HG03342 (cell line): ENCODE measurements around the gene SPCS1.

Experiments
- ATAC-seq: cut with Tn5 transposase; IDR thresholded peaks from one replicate; pipeline ENCODE4 v1.9.1; 2021; ENCODE audit warnings: mild to moderate bottlenecking, moderate library complexity; ENCODE audit not compliant: unreplicated experiment

SPCS1 gene

DNA sequence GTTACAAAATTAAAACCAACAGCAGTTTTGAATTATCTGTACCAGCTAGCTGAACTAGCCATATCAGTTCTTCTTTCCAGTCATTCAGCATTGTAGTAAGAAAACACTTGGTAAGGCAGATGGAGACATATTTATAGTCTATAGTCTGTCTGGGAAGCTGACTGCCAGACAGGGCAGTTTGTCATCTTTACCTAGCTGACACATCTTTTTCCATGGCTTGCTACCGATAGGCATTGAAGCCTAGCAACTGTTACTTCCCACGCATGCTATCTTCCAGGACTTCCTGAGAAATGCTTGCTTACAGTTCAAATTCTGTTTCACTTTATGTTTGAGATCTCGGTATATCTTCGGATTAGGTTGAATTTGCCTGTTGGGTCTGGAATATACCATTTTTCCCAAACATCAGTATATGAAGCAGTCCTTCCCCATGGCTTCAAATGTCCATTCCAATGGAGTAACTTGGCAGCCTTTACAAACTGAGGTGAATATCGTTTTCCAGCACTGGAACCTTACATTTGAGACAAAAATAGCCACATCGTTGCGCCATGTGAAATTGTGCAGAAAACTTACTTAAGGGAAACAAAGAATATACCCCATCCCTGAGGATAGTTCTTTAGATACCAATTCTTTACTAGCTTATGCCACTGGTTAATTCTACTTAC is 11.2 kb upstream of the SPCS1 start:
- no peak for ATAC-seq

DNA sequence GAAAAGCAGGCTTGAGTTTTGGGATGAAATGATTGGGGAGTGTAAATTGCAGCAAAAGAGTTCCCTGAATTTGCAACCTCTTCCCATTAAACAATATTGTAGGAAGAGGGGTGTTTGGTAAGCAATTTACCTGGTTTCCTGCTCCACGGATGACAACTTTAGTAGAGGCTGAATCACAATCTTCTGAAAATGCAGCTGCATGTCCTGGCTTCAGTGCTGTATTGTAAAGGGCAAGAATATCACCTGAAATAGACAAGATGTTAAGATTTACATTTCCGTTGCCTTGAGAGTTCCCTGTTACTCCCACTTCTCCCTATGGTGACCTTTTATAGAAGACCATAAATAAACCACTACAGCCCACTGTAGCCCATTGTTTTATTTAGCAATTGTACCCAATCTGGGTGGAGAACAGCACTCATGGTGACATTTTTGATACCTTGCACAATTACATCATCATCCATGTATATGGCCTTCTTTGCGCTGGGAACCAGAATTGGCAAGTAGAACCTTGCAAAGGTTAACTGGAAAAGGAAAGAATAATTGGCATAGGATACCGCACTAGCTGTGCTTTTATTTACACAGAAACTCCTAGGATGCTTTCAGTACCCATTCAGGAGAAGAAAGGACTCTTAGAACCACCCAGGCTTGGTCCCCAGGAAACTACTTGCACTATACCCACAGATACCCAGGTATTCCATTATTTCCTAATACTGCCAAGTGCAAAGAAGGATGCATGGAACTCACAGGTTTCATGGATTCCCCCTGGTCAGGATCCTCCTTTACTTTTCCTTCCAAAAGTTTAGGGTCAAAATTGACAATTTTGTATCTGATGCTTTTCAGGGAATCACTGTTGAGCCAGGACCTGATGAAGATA is 9.9 kb upstream of the SPCS1 start:
- ATAC-seq: no peak

GRCh38 chr3:52696830-52697631 is 8.9 kb upstream of the SPCS1 start:
- ATAC-seq: no peak

DNA sequence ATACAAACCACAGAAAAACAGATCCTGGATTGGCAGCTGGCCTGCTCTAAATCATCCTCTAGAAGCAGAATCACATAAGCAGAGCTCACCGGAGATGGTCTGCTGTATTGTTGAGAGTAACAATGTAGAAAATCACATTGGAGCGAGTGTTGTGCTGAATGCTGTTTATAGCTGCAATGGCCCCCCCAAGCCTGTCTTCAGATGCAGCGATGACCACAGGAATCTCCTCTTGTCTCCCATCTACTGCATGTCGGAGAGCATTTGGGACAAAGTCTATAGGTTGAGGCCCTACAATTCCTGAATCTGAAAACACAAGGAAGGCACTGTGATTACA is 8.3 kb upstream of the SPCS1 start:
- no peak for ATAC-seq

DNA sequence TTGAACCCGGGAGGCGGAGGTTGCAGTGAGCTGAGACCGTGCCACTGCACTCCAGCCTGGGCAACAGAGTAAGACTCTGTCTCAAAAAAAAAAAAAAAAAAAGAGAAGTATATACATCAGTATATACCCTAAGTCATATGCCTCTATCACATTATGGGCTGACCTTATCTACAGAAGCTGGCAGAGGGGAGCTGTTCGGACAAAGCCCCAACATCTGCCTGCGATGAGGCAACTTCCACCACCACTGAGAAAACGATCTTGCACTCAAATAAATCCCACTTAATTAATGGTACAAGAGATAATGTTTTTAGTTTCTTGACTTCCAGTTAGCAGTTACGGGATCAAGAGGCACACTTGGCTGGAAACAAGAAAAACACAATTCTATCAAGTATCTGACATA is 2.6 kb upstream of the SPCS1 start:
- ATAC-seq: no peak

DNA sequence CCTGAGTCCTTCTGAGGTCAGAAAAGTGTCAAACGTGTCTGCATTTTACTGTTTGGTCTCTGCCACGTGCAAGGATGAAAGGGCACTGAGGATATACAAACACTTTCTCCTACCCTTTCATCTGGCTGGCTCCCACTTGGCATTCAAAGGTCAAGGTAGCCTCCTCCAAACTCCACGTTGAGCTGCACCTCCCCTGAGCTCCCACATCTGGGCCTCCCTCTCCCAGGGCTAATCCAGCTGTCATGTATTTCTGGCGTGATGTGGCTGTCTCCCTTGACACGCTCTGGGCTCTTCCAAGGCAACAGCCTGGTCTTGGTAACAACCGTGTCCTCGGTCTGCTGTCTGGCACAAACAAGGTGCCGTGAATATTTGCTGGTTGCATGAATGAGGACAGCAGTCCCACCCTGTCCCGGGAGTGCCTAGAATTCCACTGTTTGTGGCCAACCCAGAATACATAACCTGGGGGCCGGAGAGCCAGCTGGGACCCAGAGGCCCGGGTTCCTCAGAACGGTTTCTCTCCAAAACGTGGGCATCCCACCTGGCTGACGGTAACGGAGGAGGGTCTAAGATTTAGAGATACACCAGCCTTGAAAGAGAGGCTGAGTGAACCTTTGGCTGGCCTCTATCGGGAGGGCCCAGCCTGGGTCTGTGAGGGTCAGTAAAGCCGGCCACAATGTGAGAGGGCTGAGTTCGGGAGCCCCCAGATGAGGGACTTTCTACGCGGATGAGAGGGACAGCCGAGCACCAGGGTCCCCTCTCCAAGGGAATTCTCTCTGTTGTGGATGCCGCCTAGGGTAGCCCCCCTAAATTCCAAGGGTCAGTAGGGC is 1.1 kb upstream of the SPCS1 start:
- ATAC-seq: peak; percentile 1

DNA sequence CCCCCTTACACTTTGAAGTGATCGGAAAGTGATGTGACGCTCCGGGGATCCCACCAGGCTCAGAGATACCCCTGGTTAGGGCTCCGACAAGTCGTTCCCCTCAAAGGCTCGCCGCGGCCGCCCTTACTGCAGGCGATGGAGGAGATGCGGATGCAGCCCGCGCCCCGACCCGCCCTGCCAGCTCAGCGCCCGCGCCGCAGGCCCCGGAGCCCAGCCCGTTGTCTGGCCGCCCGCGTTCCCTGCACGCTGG is 543 bp upstream of the SPCS1 start:
- no peak for ATAC-seq

DNA sequence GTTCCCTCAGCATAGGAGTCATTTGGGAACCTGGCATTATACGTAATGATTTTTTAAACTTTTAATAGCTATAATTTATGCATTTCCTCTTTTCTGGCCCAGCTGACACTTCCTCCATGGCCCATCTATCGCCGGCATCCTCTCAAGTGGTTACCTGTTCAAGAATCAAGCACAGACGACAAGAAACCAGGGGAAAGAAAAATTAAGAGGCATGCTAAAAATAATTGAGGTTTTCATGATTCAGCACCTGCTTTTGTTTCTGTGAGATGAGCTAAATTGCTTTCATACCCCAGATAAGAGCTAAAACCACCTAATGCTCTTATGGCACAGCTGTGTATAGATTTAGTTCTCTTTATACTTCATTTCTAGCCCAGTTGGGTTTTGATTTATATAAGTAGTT is 1.7 kb downstream of the SPCS1 start:
- no peak for ATAC-seq

DNA sequence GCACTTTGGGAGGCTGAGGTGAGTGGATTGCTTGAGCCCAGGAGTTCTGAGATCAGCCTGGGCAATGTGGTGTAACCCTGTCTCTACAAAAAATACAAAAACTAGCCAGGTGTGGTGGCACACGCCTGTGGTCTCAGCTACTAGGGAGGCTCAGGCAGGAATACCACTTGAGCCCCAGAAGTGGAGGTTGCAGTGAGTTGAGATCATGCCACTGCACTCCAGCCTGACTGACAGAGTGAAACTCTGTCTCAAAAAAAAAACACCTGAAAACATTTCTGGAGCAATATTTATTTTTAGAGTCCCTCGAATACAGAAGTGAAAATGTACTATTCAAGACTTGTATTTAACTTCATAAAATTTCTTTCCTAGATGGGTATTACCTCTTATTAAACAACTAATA is 4.6 kb downstream of the SPCS1 start:
- no peak for ATAC-seq

DNA sequence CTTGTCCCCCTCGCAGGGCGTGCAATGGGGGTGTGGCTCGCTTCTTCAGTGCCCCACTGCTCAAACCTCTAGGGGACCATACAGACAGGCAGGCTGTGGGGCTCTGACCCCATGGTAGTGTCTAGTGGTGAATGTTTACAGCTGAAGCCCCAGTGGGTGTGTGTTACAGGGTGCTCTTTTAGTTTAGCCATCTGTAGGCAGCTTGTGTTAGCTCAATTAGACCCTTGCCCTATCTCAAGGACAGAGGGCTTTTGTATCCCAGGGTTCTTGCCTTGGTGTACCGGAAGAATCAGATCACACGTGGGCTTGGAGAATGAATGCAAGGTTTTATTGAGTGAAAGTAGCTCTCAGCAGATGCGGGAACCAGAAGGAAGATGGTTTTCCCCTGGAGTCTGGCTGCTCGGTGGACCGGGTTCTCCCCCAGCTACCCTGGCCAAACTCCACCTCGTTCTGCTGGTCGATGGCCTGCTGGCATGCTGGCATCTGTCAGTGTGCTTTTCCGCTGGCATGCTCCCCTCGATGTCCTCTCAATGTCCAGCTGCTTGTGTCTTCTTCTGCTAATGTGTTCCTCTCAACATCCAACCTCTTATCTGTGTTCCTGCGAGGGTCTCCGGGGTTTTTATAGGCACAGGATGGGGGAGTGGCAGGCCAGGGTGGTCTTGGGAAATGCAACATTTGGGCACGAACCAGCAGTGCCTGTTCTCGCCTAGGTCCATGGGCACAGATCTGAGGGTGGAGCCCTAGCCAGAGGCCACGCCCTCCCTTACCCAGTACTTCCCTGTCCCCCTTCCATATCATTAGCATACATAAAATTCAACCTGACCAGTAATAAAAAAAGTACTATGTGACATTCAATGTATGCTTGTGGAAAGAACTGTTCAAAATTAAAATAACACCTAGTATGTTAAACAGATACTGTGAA is 6.6 kb downstream of the SPCS1 start:
- no peak for ATAC-seq

DNA sequence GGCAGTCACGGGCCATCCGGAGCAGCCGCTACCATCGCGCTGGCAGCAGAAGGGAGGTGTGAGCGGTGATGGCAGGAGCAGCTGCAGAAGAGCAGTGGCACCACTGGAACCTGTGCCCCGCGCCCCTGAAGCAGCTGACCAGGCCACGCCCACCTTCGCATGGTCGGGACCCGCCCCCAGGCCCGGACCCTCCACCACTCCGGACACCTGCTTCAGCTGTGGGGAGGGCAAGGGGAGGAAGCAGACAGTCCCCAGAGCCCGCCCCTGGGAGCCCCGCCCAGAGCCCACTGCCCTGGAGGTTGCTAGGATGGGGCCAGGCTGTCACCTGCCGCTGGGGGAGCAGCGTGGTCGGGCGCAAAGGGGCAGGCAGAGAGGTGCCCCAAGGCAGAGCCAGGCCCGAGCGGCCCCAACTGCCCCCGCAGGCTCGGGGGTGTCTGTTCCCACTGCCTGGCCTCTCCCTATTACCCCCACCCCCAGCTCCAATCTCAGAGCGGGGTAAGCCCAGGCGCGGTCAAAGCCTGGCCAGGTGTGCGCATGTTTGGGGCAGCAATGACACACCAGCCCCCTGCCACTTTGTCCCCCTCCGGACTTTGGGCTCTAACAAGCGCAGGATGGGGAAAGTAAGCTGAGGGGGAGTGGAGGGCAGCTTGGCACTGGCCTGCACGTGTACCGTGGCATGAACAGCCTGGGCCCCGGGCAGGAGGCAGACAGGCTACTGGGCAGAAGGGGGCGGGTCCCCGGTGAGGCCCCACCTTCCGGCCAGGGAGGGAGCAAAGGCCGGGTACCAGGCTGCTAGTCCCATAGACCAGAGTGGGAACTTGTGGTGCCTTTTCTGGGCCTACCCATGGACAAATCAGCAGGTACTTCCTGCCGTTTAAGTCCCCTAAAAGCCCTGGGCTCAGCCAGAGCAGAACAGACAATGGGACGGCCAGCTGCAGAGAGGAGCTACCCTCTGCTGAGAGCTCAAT is 8.7 kb downstream of the SPCS1 start:
- no peak for ATAC-seq

DNA sequence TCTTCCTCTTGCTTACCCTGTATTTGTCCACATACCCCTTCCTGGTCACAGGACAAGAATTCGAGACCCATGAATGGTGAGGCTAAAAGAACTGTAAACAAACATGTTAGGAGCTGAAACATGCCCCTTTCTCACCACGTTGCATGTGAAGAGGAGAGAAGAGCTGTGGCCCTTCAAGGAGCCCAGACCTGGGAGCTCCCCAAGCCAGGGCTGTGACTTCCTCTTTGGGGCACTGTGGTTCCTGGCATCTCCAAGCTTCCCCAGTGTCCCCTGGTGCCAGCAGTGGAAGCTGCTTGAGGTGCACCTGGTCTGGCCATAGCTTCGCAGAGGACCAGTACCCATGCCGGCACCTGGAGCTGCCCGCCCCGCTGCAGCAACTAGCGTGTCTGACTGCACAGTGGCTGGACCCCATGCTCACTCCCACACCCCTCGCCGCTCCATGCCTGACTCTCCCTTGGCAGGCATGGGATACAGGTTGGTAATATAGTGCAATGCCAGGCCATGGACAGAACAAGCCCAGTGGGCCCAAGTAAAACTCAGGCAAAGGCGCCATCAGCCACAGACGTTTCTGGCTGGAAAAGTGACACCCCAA is 9.9 kb downstream of the SPCS1 start:
- ATAC-seq: no peak

- no peak for ATAC-seq
These were observed 13.7 kb downstream of the SPCS1 start for GRCh38 chr3:52719618-52720017.

- no peak for ATAC-seq
These were observed 15.3 kb downstream of the SPCS1 start for GRCh38 chr3:52721002-52721729.

GRCh38 chr3:52721730-52722008 is 15.8 kb downstream of the SPCS1 start:
- ATAC-seq: no peak

GRCh38 chr3:52722491-52722890 is 16.6 kb downstream of the SPCS1 start:
- ATAC-seq: no peak

- ATAC-seq: no peak
These were observed 18.0 kb downstream of the SPCS1 start for GRCh38 chr3:52723935-52724334.

DNA sequence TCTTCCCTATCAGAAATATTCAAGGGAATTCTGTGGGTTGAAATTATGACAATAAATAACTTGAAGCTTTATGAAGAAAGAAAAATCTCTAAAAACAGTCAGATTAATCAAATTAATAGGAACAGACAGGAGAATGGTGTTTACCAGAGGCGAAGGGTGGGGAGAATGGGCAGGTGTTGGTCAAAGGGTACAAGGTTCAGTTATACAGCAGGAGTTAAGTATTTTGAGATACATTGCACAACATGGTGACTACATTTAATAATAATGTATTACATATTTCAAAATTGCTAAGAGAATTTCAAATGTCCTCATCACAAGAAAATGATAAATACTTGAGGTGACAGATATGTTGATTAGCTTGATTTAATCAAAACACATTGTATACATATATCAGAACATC is 18.6 kb downstream of the SPCS1 start:
- ATAC-seq: no peak
